ENCODE measurements around the gene FRMD4A. TPM values are rescaled to one million over a fixed set of nuclear protein-coding genes. Genes with fewer than 3 reads are reported as not detected.
A peak's percentile ranks its signal among the peaks of the same experiment; 100 is the strongest.

The FRMD4A gene
- total RNA-seq, 1 experiment from 2014 or later = 51.1 TPM

- no peak for DNase-seq (ENCODE audit: low read depth)
Observed at GRCh38 chr10:14340051-14340744, 9.5 kb upstream of the FRMD4A start.

GRCh38 chr10:14336736-14337135, 6.0 kb upstream of the FRMD4A start:
- no peak for DNase-seq (ENCODE audit: low read depth)

GRCh38 chr10:14334771-14335170, 4.0 kb upstream of the FRMD4A start:
- no peak for DNase-seq (ENCODE audit: low read depth)

GRCh38 chr10:14333606-14334005, 2.9 kb upstream of the FRMD4A start:
- DNase-seq (ENCODE audit: low read depth) = no peak

GRCh38 chr10:14332903-14333302, 2.2 kb upstream of the FRMD4A start:
- DNase-seq (ENCODE audit: low read depth) = no peak

- DNase-seq (ENCODE audit: low read depth) = peak; percentile 32
Observed at GRCh38 chr10:14329746-14330173, 964 bp downstream of the FRMD4A start.

- no peak for DNase-seq (ENCODE audit: low read depth)
Observed at GRCh38 chr10:14328881-14329672, 1.6 kb downstream of the FRMD4A start.

- peak; percentile 90 for DNase-seq (ENCODE audit: low read depth)
Observed at GRCh38 chr10:14327527-14327926, 3.2 kb downstream of the FRMD4A start.

GRCh38 chr10:14326581-14326980, 4.1 kb downstream of the FRMD4A start:
- DNase-seq (ENCODE audit: low read depth) = peak; percentile 82

- peak; percentile 47 for DNase-seq (ENCODE audit: low read depth)
Observed at GRCh38 chr10:14325325-14325955, 5.3 kb downstream of the FRMD4A start.

GRCh38 chr10:14322526-14323188, 8.1 kb downstream of the FRMD4A start:
- peak; percentile 45 for DNase-seq (ENCODE audit: low read depth)

- no peak for DNase-seq (ENCODE audit: low read depth)
Observed at GRCh38 chr10:14318007-14318406, 12.7 kb downstream of the FRMD4A start.

GRCh38 chr10:14312014-14312413, 18.7 kb downstream of the FRMD4A start:
- no peak for DNase-seq (ENCODE audit: low read depth)

GRCh38 chr10:14311206-14311957, 19.3 kb downstream of the FRMD4A start:
- no peak for DNase-seq (ENCODE audit: low read depth)

GRCh38 chr10:14309593-14309992, 21.1 kb downstream of the FRMD4A start:
- DNase-seq (ENCODE audit: low read depth) = no peak

GRCh38 chr10:14306190-14306589, 24.5 kb downstream of the FRMD4A start:
- no peak for DNase-seq (ENCODE audit: low read depth)

GRCh38 chr10:14304046-14304445, 26.7 kb downstream of the FRMD4A start:
- DNase-seq (ENCODE audit: low read depth) = no peak

GRCh38 chr10:14302035-14302434, 28.7 kb downstream of the FRMD4A start:
- DNase-seq (ENCODE audit: low read depth) = peak; percentile 43

- no peak for DNase-seq (ENCODE audit: low read depth)
Observed at GRCh38 chr10:14299556-14299955, 31.2 kb downstream of the FRMD4A start.

- DNase-seq (ENCODE audit: low read depth) = peak; percentile 55
Observed at GRCh38 chr10:14296065-14296709, 34.5 kb downstream of the FRMD4A start.
